Nephron (organoid): ENCODE data around the gene ARHGAP33.

Source experiments
- H3K27ac Mint-ChIP-seq, 3 experiments: 2 replicates each; pipeline ENCODE4 v1.8.0; 2020; ENCODE audit warnings: mixed read lengths in 3 of 3, mild to moderate bottlenecking in 2 of 3, moderate library complexity in 1 of 3
- H3K27me3 Mint-ChIP-seq: 2 replicates; pipeline ENCODE4 v1.8.0; 2021; ENCODE audit warnings: low read depth, mild to moderate bottlenecking, moderate library complexity, mixed read lengths
- H3K36me3 Mint-ChIP-seq: 2 replicates; pipeline ENCODE4 v1.8.0; 2020; ENCODE audit warnings: low read depth, mixed read lengths
- H3K4me1 Mint-ChIP-seq: 2 replicates; pipeline ENCODE4 v1.8.0; 2020; ENCODE audit warnings: mixed read lengths
- H3K4me3 Mint-ChIP-seq, 3 experiments: 2 replicates each; pipeline ENCODE4 v1.8.0; 2020; ENCODE audit warnings: mild to moderate bottlenecking in 3 of 3, mixed read lengths in 3 of 3, moderate library complexity in 2 of 3
- H3K9me3 Mint-ChIP-seq: 2 replicates; pipeline ENCODE4 v1.8.0; 2020; ENCODE audit warnings: mixed read lengths
- TF ChIP-seq, protein P1 (sequence below), 3 experiments: fragments of 200-600 bp; sonication (generic); IDR thresholded peaks; one replicate each; pipeline ENCODE4 v1.5.0; 2021; ENCODE audit warnings: antibody characterized with exemption in 3 of 3; ENCODE audit not compliant: unreplicated experiment in 3 of 3

Gene ARHGAP33

DNA sequence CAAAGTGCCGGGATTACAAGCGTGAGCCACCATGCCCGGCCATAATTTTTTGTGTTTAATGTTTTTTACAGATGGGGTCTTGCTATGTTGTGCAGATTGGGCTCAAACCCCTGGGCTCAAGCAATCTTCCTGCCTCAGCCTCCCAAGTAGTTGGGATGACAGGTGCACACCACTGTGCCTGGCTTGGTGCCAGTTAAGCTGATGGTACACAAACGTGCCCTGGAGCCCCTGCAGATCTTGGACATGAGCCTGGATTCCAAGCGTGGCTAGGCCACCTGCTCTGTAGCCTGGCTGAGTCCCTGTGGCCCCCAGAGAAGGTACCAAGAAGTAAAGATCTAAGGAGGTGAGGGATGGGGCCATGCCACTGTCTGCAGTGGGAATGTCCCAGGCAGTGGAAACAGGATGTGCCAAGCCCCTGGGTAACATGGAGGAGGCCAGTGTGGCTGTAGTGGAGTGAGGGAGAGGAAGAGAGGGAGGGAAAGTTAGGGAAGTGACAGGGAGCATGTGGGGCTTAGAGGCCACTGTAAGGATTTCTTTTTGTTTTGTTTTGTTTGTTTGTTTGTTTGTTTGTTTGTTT is 30.2 kb downstream of the ARHGAP33 start:
- H3K27ac Mint-ChIP-seq, result no peak overlapping the region
- H3K9me3 Mint-ChIP-seq, result peaks cover 4% of the 10 kb centered on the region
- peaks cover 43% of the 10 kb centered on the region for H3K27me3 Mint-ChIP-seq
- TF ChIP-seq, protein P1, sequence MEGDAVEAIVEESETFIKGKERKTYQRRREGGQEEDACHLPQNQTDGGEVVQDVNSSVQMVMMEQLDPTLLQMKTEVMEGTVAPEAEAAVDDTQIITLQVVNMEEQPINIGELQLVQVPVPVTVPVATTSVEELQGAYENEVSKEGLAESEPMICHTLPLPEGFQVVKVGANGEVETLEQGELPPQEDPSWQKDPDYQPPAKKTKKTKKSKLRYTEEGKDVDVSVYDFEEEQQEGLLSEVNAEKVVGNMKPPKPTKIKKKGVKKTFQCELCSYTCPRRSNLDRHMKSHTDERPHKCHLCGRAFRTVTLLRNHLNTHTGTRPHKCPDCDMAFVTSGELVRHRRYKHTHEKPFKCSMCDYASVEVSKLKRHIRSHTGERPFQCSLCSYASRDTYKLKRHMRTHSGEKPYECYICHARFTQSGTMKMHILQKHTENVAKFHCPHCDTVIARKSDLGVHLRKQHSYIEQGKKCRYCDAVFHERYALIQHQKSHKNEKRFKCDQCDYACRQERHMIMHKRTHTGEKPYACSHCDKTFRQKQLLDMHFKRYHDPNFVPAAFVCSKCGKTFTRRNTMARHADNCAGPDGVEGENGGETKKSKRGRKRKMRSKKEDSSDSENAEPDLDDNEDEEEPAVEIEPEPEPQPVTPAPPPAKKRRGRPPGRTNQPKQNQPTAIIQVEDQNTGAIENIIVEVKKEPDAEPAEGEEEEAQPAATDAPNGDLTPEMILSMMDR (IDR thresholded peaks at IDR 0.05; ENCODE audit: unreplicated experiment in 3 of 3), result no peak
- H3K36me3 Mint-ChIP-seq, result peaks cover 4% of the 10 kb centered on the region
- no peak overlapping the region for H3K4me3 Mint-ChIP-seq
- no peaks in the 10 kb centered on the region for H3K4me1 Mint-ChIP-seq

DNA sequence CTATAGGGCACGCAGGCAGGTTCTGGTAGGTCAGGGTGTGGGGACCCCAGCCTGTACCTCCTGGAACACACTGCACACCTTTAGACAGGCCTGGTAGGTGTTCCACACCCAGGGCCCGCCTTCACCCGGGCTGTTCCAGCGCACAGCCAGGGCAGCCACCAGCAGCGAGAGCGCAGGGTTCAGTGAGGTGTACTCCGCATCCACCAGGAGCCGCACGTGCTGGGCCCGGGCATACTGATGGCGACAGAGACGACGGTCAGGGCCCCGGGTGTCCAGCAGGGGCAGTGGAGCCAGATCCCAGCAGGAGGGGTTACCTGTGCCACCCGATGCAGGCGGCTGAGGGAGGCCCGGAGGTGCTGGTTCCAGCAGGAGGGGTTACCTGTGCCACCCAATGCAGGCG is 31.2 kb downstream of the ARHGAP33 start:
- H3K27me3 Mint-ChIP-seq, result peaks cover 43% of the 10 kb centered on the region
- H3K4me1 Mint-ChIP-seq, result no peaks in the 10 kb centered on the region
- peaks cover 3% of the 10 kb centered on the region for H3K36me3 Mint-ChIP-seq
- H3K27ac Mint-ChIP-seq, result no peak overlapping the region
- H3K4me3 Mint-ChIP-seq, result no peak overlapping the region
- peaks cover 3% of the 10 kb centered on the region for H3K9me3 Mint-ChIP-seq
- TF ChIP-seq, protein P1 (IDR thresholded peaks at IDR 0.05; ENCODE audit: unreplicated experiment in 3 of 3), result no peak

DNA sequence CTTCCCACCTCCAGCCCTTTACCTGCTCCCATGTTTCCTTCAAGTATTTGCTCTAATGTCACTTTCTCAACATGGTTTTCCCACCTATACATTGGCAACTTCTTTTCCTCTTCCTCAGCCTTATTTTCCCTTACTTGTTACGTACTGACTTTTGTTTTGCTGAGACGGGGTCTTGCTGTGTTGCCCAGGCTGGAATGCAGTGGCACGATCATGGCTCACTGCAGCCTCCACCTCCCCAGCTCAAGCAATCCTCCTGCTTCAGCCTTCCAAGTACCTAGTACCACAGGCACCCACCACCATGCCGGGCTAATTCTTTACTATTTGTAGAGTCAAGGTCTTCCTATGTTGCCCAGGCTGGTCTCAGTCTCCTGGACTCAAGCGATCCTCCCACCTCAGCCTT is 32.3 kb downstream of the ARHGAP33 start:
- H3K27me3 Mint-ChIP-seq, result peaks cover 43% of the 10 kb centered on the region
- H3K27ac Mint-ChIP-seq, result no peak overlapping the region
- no peak overlapping the region for H3K4me3 Mint-ChIP-seq
- TF ChIP-seq, protein P1 (IDR thresholded peaks at IDR 0.05; ENCODE audit: unreplicated experiment in 3 of 3), result no peak
- no peaks in the 10 kb centered on the region for H3K4me1 Mint-ChIP-seq
- no peaks in the 10 kb centered on the region for H3K9me3 Mint-ChIP-seq
- no peaks in the 10 kb centered on the region for H3K36me3 Mint-ChIP-seq

DNA sequence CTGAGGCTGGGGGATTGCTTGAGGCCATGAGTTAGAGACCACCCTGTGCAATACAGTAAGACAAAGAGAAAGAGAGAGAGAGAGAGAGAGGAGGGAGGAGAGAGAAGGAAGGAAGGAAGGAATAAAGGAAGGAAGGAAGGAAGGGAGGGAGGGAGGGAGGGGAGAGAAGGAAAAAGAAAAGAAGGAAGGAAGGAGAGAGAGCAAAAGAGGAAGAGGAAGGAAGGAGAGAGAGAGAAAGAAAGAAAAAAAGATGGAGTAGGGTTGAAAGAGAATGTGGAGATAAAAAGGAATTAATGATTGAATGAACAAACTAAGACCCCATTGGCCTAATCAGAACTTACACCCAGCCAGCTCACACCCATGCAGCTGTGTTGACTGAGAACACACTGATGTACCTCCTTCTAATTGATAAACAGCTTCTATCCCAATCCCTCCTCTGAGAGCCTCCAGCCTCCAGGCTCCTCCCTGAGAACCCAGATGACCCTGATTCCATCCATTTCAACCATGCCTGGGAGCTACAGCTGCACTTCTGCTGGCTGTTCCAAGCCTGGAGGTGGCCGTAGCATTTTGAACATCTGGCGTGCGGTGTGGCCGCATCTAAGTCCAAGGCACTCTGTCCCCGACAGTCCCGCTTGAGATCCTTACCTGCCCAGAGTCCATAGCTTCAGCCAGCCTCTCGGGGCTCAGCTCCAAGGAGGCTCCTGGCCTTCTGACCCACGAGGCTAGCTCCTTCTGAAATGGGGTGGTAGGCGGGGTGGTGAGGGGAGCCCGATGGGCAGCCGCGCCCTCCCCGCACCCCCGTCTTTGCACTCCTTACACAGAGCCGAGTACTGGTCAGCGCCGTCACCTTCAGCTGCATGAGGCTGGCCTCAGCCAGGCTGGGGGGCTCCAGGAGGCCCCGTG is 36.2 kb downstream of the ARHGAP33 start:
- H3K4me1 Mint-ChIP-seq, result no peaks in the 10 kb centered on the region
- no peaks in the 10 kb centered on the region for H3K36me3 Mint-ChIP-seq
- peak overlapping the region in 1 of 3 experiments; percentile 43 for H3K4me3 Mint-ChIP-seq
- TF ChIP-seq, protein P1 (IDR thresholded peaks at IDR 0.05; ENCODE audit: unreplicated experiment in 3 of 3), result no peak
- H3K27me3 Mint-ChIP-seq, result peaks cover 29% of the 10 kb centered on the region
- H3K9me3 Mint-ChIP-seq, result no peaks in the 10 kb centered on the region
- H3K27ac Mint-ChIP-seq, result no peak overlapping the region

DNA sequence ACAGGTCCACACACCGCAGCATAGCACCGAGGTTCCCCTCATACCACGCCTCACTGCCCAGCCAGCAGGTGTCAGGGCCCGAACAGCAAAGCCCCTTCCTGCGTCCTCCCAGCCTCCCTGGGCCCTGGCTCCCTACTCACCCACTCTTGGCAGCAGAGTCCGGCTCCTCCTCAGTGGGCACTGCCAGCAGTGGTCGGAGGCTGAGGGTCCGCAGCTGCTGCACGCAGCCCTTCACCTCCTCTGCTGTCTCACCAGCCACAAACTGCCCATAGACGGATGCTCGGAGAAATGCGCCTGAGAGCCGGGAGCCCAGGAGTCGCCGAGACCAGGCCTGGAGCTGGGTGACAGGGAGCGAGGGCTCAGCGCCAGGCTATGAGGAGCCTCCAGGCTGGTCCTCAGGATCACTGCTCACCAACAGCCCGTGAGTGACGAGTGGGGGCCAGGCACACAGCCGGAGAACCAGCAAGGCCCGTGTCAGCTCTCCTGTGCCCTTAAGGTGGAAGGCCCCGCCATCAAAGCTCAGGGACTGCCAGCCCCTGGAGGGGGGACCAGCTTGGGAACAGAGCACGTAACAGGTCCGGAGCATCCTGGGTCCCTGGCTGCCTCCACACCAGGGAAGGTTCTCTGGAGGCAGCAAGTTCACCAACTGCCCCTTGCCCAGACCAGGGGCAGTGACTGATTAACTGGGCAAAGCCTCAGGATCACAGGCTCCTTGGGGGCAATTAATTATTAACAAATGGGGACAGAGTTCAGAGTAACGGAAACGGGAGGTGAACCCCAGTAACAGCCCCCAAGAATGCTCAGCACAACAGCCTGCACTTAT is 37.1 kb downstream of the ARHGAP33 start, which contains the start of gene PRODH2:
TSS of gene PRODH2 (minus strand) at position 626 of the 823 bp plus-strand sequence. CDS start at position 586, 40 bp downstream.
- TF ChIP-seq, protein P1 (IDR thresholded peaks at IDR 0.05; ENCODE audit: unreplicated experiment in 3 of 3), result no peak
- Mint-ChIP-seq H3K27me3 (peaks cover 28% of the 10 kb centered on the region), H3K4me1 (no peaks in the 10 kb centered on the region), H3K36me3 (no peaks in the 10 kb centered on the region), H3K4me3 (peak within 1 kb of the TSS in 1 of 3 experiments; percentile 47), H3K27ac (peak within 1 kb of the TSS in 1 of 3 experiments; percentile 49), H3K9me3 (no peaks in the 10 kb centered on the region)
